GM12892 (cell line): ENCODE data around the gene CCR9.

Experiments used
- POLR2A ChIP-seq: IDR thresholded peaks from 2 replicates; pipeline ENCODE4 v1.6.1; 2011; ENCODE audit warnings: low read depth, low read length, control low read depth
- TAF1 ChIP-seq: IDR thresholded peaks from 2 replicates; pipeline ENCODE4 v1.6.1; 2011; ENCODE audit warnings: low read depth, mild to moderate bottlenecking, control low read depth, low read length, borderline replicate concordance

GRCh38 chr3:45881078-45882022, 5.0 kb upstream of the CCR9 start:
- no peak for TF ChIP-seq TAF1
- TF ChIP-seq POLR2A, result no peak
